PC-9 (cell line): ENCODE data around the gene MACROD2.

Source experiments
- CTCF ChIP-seq: fragments of 200-600 bp; sonication (generic); conservative IDR thresholded peaks from 2 replicates; pipeline ENCODE4 v1.6.1; 2017; ENCODE audit warnings: mixed run types, antibody characterized with exemption, mild to moderate bottlenecking, moderate library complexity
- EZH2 ChIP-seq: fragments of 200-600 bp; sonication (generic); IDR thresholded peaks from 2 replicates; pipeline ENCODE4 v1.8.0; 2017; ENCODE audit warnings: antibody characterized with exemption, low read depth

- TF ChIP-seq CTCF (no peak), EZH2 (no peak)
These were observed 1856.4 kb downstream of the MACROD2 start for GRCh38 chr20:15851576-15852215.
